Hematopoietic multipotent progenitor cell (in vitro differentiated cells): ENCODE measurements around the gene WNT11. TPM values are rescaled to one million over a fixed set of nuclear protein-coding genes. Genes with fewer than 3 reads are reported as not detected.
"Not testable (repeated sequence)": the region's sequence is repeated elsewhere in the genome, so short reads cannot be mapped to it uniquely, and the experiment has no call there.

ENCODE experiments used
- DNase-seq, 3 donors: peaks; one replicate each; pipeline ENCODE4 v3.0.0-alpha.2; 2011 to 2015; ENCODE audit warnings: low read depth in 2 of 3, low spot score in 2 of 3
- total RNA-seq: library from RNA; depleted of rRNA; stranded (reverse); fragments of >200 nt; gene quantifications from one replicate; pipeline ENCODE4 v1.2.3, GENCODE V29; 2012

Gene WNT11
- total RNA-seq, 1 donor, result 1.6 TPM

- no peak for DNase-seq
Observed at GRCh38 chr11:76205252-76206076, 838 bp downstream of the WNT11 start.

DNA sequence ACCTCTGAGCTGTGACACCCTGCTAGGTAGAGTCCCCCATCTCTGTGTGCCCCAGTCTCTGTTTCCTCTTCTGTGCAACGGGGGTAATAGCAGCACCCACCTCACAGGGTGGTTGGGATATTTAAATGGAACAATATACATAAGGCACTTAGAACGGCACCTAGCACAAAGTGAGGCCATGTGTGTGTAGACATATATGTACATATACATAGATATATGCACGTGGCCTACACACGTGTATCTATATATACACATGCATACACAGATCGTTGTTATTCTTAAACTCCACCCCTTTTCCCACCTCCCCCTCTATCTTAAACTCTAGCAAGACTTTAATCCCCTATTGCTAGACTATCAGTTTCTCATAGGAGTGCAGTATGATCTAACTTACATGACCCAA, 2.4 kb downstream of the WNT11 start:
- DNase-seq, result no peak

DNA sequence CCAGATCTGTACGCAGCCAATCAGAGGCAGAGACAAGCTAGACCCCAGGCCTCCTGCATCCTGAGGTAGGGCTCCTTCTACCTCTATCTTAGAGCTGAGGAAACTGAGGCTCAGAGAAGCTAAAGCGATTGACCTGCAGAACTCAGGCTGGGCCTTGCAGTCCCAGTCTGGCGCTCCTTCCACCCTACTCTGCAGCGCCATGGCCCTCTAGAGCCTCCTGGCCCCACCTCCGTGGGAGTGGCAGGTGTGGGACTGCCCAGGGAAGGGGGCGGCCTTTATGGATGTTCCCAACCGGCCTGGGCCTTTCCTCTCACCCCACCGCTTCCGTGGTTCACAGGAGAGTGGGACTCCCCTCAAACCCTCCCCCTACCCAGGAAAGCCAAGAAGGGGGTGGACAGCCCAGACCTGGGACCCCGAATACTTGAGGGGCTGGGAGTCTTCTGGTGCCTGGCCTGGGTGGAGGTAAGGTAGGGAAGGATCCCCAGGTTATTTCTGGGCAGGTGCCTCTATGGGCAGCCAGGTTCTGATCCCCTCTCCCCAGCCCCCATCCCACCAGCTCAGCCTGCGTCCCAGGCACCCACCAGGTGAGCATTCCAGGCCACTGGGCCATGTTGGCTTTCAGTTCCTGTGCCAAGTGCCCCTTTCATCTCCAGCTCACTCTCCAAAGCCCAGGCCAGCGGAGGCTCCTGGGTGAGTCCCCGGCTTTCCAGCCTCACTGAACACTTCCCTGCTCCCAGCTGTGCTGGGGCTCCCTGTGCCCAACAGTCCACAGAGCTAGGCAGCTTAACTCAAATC, 3.0 kb downstream of the WNT11 start:
- DNase-seq, result no peak

DNA sequence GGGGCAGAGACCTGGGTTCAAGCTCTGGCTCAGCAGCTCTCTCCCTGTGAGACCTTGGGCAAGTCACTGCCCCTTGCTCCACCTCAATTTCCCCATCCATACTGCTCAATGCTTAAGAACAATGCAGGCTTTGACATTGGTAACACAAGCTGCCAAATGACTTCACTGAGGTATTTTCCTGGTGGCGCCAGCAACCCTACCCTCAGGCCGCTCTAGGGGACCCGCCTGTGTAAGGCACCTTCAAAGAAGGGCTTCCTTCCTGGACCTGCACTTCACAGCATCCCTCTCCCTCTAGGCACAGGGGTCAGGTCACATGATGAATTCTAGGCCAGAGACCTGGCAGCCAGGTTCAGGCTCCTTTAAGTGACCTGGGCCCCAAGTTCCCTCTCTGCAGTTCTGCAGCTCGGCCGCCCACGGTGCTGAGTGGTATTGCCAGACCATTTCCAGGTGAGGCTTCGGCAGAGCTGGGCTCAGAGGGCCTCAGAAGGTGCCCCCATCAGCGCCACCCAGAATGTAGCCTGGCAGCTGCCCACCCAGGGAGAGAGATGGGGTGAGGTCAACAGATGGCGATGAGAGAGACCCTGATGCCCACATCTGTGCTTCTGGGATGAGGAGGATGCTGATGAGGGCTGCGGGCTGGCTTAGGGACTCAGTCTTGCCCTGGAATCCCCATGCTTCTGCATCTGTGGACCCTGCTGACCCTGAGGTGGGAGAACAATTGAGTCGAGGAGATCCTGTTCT, 4.5 kb downstream of the WNT11 start:
- DNase-seq, result no peak

- DNase-seq, result no peak
Observed at GRCh38 chr11:76201056-76201455, 5.2 kb downstream of the WNT11 start.

- no peak for DNase-seq
Observed at GRCh38 chr11:76200006-76200940, 6.0 kb downstream of the WNT11 start.

DNA sequence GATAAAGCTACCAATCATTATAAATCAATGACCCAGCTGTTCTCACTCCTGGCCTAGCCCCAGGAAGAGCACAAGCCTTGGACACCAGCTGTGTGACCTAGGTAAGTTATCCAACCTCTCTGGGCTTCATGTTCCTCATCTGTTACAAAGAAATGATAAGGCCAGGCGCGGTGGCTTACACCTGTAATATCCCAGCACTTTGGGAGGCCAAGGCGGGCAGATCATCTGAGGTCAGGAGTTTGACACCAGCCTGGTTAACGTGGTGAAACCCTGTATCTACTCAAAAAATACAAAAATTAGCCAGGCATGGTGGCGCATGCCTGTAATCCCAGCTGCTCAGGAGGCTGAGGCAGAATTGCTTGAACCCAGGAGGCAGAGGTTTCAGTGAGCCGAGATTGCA, 7.6 kb downstream of the WNT11 start:
- DNase-seq, result not testable (repeated sequence)

- DNase-seq, result no peak
Observed at GRCh38 chr11:76197941-76198640, 8.2 kb downstream of the WNT11 start.

DNA sequence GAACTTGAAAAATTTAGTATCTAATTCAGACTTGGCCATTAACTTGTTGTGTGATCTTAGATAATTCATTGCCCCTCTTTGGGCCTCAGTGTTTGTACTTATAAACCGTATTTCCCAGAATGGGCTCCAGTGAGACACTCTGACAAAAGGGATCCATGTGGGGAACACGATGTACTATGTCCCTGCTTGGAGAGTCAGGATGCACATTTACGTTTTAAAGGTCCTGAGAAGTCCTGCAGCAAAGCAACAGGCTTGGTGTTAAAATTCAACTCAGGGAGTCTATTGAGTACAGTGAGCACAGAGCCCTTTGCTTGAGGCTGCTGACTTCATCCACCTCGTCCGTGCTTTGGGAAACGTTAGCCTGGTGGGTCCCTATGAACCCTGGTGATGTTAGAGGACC, 9.0 kb downstream of the WNT11 start:
- DNase-seq, result no peak

DNA sequence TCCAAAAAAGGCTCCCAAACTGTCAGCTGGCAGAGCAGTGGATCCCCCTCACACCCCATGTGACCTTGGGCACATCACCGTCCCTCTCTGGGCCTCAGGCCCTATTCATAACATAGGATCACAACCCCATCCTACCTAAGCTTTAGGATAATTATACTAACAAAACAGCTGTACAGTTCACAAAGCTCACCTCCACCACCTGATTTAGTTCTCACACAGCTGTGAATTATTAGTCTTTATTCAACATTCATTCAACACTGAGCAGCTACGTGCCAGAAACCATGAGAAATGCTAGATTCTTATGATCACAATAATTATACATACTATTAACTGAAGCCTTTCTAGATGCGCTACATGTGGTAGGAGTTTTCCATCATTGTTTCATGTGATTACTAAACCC, 9.5 kb downstream of the WNT11 start:
- no peak for DNase-seq

- DNase-seq, result no peak
Observed at GRCh38 chr11:76194872-76195668, 11.2 kb downstream of the WNT11 start.

DNA sequence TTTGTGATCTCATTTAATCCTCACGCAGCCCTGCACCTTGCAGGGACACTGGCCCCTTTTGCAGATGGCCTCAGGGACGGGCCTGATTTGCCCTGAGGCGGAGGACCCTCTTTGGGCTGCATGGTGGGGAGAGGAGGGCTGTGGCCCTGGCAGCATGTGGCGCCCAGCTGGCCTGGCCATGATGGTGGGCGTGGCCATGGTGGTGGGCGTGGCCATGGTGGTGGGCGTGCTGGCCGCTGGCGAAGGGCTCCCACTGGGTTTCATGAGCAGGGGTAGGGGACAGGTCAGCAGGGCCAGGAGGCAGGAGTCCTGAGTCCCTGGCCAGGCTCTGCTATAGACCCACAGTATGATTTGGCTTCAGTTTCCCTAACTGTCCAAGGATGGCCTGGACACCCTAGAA, 13.1 kb downstream of the WNT11 start:
- DNase-seq, result no peak

DNA sequence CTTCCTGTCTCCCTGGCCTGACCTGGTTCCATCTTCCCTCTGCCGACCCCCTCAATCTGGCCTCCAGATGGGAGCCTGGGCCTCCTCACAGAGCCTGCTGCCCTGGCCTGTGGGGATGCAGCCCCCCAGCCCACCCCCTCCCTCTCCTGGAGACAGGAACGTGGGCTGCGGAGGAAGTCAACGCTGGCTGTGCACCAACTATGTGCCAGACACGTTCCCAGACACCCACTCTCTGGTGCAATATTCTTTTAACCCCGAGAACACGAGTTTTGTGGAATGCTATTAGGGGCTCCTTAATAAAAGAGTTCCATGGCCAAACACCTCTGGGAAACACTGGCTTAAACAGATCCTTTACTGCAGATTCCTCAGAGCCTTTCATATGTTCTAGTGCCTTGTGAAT, 15.9 kb downstream of the WNT11 start:
- DNase-seq, result no peak

GRCh38 chr11:76189682-76190081, 16.6 kb downstream of the WNT11 start:
- DNase-seq, result no peak

GRCh38 chr11:76188873-76189272, 17.4 kb downstream of the WNT11 start:
- DNase-seq, result no peak

DNA sequence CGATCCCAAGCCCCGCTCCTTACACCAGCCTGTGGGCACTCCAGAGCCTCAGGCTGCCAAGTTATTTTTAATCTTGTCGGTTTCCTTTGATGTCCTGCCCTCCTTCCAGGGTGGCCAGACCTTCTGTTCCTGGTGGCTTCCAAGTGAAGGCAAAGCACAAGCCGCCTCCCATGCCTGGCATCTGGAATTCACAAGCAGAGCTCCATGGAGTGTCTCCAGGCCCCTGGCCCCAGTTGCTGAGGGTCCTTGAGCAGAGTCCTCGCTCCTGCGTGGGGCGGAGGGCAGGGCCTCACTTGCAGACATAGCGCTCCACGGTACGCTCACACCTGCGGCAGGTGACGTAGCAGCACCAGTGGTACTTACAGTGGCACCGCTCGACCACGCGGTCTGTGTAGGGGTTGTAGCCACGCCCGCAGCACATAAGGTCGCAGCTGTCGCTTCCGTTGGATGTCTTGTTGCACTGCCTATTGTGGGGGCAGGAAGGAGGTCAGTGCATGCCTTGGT, 19.5 kb downstream of the WNT11 start:
- DNase-seq, result no peak

GRCh38 chr11:76185931-76186401, 20.3 kb downstream of the WNT11 start:
- no peak for DNase-seq

DNA sequence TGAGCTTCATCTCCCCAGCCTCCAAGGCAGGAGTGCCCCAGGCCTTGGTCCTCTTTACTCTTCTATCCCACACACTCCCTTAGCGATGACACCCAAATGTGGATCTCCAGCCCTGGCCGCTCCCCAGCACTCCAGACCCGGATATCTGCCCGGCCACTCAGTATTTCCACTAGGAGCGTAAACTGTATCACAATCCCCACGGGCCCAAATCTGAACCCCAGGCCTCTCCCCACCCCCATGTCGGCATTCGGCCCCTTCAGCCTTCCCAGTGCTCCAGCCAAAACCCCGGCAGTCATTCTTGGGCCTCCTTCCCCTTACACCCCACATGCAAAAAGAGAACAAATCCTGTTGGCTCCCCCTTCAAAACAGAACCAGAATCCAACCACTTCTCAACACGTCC, 20.8 kb downstream of the WNT11 start:
- no peak for DNase-seq
